ENCODE measurements around the gene CAMK2B.

- TF ChIP-seq, protein P1, sequence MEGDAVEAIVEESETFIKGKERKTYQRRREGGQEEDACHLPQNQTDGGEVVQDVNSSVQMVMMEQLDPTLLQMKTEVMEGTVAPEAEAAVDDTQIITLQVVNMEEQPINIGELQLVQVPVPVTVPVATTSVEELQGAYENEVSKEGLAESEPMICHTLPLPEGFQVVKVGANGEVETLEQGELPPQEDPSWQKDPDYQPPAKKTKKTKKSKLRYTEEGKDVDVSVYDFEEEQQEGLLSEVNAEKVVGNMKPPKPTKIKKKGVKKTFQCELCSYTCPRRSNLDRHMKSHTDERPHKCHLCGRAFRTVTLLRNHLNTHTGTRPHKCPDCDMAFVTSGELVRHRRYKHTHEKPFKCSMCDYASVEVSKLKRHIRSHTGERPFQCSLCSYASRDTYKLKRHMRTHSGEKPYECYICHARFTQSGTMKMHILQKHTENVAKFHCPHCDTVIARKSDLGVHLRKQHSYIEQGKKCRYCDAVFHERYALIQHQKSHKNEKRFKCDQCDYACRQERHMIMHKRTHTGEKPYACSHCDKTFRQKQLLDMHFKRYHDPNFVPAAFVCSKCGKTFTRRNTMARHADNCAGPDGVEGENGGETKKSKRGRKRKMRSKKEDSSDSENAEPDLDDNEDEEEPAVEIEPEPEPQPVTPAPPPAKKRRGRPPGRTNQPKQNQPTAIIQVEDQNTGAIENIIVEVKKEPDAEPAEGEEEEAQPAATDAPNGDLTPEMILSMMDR (IDR thresholded peaks at IDR 0.05; ENCODE audit: insufficient read depth, low read length, poor library complexity, severe bottlenecking): no peak
- TF ChIP-seq EZH2phosphoT487 (conservative IDR thresholded peaks at IDR 0.05; ENCODE audit: low read length): no peak
Measured at GRCh38 chr7:44229546-44230105, 95.8 kb downstream of the CAMK2B start.
